Measurements from ENCODE around the gene MTA3.
"Not testable (repeated sequence)": the region's sequence is repeated elsewhere in the genome, so short reads cannot be mapped to it uniquely, and the experiment has no call there.

The MTA3 gene

GRCh38 chr2:42602876-42603219, 34.4 kb downstream of the MTA3 start:
- Mint-ChIP-seq H3K4me1 (peaks cover 18% of the 10 kb centered on the region), H3K36me3 (ENCODE audit: low read depth) (peaks cover 67% of the 10 kb centered on the region), H3K9me3 (peaks cover 32% of the 10 kb centered on the region), H3K4me3 (no peak overlapping the region), H3K27me3 (ENCODE audit: low read depth, poor library complexity) (peaks cover 6% of the 10 kb centered on the region), H3K27ac (no peak overlapping the region)
- DNase-seq, result no peak
- no peak for TF ChIP-seq CTCF (IDR thresholded peaks at IDR 0.05)

DNA sequence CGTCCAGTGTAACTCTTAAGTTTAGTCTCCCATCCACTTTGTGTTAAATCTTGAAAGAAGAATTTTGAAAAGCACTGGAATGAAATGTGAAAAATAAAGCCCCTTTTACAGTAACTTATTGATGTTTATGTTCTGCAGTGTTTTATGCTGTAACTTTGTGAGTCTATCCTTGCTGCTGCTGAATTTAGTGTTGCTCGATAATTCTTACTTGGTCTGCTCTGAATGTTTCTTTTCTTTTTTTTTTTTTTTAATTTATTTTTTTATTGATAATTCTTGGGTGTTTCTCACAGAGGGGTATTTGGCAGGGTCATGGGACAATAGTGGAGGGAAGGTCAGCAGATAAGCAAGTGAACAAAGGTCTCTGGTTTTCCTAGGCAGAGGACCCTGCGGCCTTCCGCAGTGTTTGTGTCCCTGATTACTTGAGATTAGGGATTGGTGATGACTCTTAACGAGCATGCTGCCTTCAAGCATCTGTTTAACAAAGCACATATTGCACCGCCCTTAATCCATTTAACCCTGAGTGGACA, 36.0 kb downstream of the MTA3 start:
- peaks cover 12% of the 10 kb centered on the region for H3K4me1 Mint-ChIP-seq
- peaks cover 71% of the 10 kb centered on the region for H3K36me3 Mint-ChIP-seq (ENCODE audit: low read depth)
- H3K4me3 Mint-ChIP-seq; H3K27me3 Mint-ChIP-seq (ENCODE audit: low read depth, poor library complexity); H3K27ac Mint-ChIP-seq; DNase-seq: not testable (repeated sequence)
- H3K9me3 Mint-ChIP-seq, result peaks cover 38% of the 10 kb centered on the region

- not testable (repeated sequence) for DNase-seq; H3K4me3 Mint-ChIP-seq; H3K27ac Mint-ChIP-seq; H3K27me3 Mint-ChIP-seq (ENCODE audit: low read depth, poor library complexity)
- H3K9me3 Mint-ChIP-seq, result peaks cover 38% of the 10 kb centered on the region
- H3K4me1 Mint-ChIP-seq, result peaks cover 12% of the 10 kb centered on the region
- H3K36me3 Mint-ChIP-seq (ENCODE audit: low read depth), result peaks cover 76% of the 10 kb centered on the region
Observed at GRCh38 chr2:42606166-42606565, 37.7 kb downstream of the MTA3 start.

DNA sequence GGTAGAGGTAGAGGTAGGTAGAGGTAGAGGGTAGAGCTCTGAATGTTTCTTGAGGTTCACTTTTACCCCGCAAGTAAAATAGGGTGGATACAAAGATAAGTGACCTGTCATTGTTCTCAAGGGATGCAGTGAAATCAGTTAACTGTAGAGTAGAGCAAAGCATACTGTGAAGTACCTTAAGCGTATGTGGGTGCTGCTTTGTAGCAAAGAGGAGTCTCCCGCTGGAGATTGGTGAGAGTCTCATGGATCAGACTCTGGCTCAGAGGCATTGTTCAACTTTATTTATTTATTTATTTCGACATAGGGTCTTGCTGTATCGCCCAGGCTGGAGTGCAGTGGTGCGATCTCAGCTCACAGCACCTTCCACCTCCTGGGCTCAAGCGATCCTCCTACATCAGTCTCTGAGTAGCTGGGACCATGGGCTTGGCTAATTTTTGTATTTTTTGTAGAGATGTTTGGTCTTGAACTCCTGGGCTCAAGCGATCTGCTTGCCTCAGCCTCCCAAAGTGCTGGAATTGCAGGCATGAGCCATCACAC, 38.7 kb downstream of the MTA3 start:
- DNase-seq, result no peak
- H3K27me3 Mint-ChIP-seq (ENCODE audit: low read depth, poor library complexity), result peaks cover 3% of the 10 kb centered on the region
- TF ChIP-seq CTCF (IDR thresholded peaks at IDR 0.05), result no peak
- no peak overlapping the region for H3K27ac Mint-ChIP-seq
- peaks cover 38% of the 10 kb centered on the region for H3K9me3 Mint-ChIP-seq
- H3K36me3 Mint-ChIP-seq (ENCODE audit: low read depth), result peaks cover 76% of the 10 kb centered on the region
- H3K4me3 Mint-ChIP-seq, result no peak overlapping the region
- peaks cover 11% of the 10 kb centered on the region for H3K4me1 Mint-ChIP-seq

GRCh38 chr2:42613281-42614064, 45.0 kb downstream of the MTA3 start:
- no peaks in the 10 kb centered on the region for H3K9me3 Mint-ChIP-seq
- no peaks in the 10 kb centered on the region for H3K4me1 Mint-ChIP-seq
- no peaks in the 10 kb centered on the region for H3K27me3 Mint-ChIP-seq (ENCODE audit: low read depth, poor library complexity)
- DNase-seq, result no peak
- no peak for TF ChIP-seq CTCF (IDR thresholded peaks at IDR 0.05)
- peak overlapping the region; percentile 84 for H3K27ac Mint-ChIP-seq
- H3K4me3 Mint-ChIP-seq, result no peak overlapping the region
- H3K36me3 Mint-ChIP-seq (ENCODE audit: low read depth), result peaks cover 84% of the 10 kb centered on the region

DNA sequence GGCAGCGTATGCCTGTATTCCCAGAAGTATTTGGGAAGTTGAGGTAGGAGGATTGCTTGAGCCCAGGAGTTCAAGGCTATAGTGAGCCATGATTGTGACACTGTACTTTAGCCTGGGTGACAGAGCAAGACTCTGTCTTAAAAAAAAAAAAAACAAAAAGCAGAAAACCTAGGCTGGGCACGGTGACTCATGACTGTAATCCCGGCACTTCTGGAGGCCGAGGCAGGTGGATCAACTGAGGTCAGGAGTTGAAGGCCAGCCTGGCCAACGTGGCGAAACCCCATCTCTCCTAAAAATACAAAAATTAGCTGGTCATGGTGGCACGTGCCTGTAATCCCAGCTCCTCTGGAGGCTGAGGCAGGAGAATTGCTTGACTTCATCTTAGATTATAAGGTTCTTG, 46.4 kb downstream of the MTA3 start:
- DNase-seq, result no peak
- Mint-ChIP-seq H3K36me3 (ENCODE audit: low read depth) (peaks cover 84% of the 10 kb centered on the region), H3K4me3 (no peak overlapping the region), H3K9me3 (peaks cover 7% of the 10 kb centered on the region), H3K27me3 (ENCODE audit: low read depth, poor library complexity) (no peaks in the 10 kb centered on the region), H3K27ac (no peak overlapping the region), H3K4me1 (no peaks in the 10 kb centered on the region)
- no peak for TF ChIP-seq CTCF (IDR thresholded peaks at IDR 0.05)

- H3K4me3 Mint-ChIP-seq, result no peak overlapping the region
- no peaks in the 10 kb centered on the region for H3K4me1 Mint-ChIP-seq
- H3K36me3 Mint-ChIP-seq (ENCODE audit: low read depth), result peaks cover 93% of the 10 kb centered on the region
- no peak overlapping the region for H3K27ac Mint-ChIP-seq
- no peaks in the 10 kb centered on the region for H3K27me3 Mint-ChIP-seq (ENCODE audit: low read depth, poor library complexity)
- H3K9me3 Mint-ChIP-seq, result peaks cover 28% of the 10 kb centered on the region
- DNase-seq, result no peak
- TF ChIP-seq CTCF (IDR thresholded peaks at IDR 0.05), result no peak
Observed at GRCh38 chr2:42618116-42618515, 49.7 kb downstream of the MTA3 start.

Data from nephron progenitor cell (in vitro differentiated cells).